HK-2 (cell line): ENCODE results near the gene KLHL22.

Source experiments
- DNase-seq: peaks from one replicate; pipeline ENCODE4 v3.0.0-alpha.2; 2018; ENCODE audit not compliant: unreplicated experiment

KLHL22 gene

DNA sequence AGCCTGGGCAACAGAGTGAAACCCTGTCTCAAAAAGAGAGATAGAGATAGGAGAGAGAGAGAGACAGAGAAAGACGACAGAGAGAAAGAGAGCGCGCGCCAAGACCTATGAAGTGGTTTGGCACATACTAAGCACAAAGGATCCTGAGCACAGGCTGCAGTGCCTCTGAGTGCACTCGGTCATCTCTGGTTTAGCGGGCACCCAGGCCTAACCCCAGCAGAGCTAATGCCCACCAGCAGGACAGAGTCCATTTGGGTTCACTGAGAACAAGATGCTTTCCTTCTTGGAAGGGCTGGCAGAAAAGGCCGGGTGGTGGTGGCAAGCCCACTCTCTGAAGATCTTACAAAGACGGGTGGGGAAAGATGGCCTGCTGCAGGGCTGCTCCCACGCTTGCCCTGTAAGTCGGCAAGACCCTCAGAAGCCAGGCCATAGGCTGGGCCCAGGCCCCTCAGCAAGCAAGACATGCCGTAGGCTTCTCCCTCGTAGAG, 61.3 kb downstream of the KLHL22 start:
- DNase-seq, result no peak

DNA sequence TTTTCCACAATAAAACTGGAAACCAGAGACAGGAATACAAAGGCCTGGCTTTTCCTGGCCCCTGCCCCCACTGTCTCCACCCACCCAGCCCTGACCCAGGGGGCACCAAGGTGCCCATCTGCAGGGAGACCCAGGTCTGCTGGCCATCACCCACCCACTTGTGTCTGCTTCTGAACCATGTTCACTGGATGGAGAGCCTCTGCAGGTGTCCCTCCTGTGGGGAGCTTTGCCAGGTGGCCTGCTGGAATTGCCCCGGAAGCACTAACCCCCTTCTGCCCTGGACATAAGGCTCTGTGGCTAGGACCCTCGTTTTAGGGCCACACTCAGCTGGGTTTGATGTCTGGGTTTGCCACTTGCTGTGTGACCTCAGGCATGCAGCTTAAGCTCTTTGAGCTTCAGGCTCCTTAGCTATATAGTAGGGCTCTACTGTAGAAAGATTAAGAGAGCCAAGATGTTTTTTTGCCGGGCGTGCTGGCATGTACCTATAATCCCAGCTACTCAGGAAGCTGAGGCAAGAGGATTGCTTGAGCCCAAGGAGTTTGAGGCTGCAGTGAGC, 61.8 kb downstream of the KLHL22 start:
- DNase-seq, result no peak

GRCh38 chr22:20433191-20433590, 62.4 kb downstream of the KLHL22 start:
- DNase-seq, result no peak

DNA sequence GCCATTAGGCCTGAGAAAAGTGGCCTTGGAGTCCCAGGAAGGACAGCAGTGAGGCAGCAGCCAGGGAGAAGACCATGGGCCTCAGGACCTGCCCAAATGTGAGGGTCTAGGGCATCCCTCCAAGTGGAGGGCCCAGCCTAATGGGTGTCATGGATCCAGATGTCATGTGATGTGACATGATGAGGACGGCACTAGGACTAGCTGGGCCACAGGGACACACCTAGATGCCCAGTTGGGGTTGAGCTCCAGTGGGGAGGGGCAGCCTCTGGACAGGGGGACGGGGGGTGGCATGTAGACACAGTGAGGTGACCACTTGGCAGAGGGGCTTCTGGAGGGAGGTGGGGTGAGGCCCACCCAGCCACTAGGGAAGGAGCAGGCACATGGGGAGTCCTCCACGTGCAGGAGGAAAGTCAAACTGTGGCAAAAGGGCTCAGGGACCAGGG, 63.3 kb downstream of the KLHL22 start:
- no peak for DNase-seq

DNA sequence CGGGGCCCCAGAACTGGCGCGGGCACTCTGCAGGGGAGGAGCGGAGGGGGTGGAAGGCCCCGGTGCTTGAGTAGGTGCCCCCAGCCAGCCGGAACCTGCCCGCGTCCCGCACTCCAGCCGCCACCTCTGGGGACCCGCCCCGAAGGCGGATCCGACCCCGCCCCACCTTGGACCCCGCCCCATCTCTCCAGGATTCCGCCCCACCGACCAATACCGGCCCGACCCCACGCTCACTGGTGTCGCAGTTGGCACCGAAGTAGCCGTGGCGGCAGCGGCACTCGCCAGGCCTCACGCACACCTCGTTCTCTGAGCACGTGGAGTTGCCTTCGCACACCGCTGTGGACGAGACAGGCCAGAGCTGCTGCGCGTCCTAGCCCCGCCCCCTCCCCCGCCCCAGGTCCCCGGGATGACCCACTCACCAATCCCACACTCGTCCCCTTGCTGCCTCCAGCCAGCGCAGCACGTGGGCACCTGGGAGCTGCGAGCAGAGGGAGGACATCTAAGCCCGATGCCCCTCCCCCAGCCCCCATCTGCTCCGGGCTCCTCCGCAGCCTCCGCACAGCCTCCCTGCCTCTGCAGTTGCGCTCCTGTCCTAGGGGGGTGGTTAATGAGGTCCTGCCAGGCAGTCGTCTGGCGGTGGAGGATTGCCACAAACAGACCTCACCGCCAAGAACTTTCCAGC, 63.9 kb downstream of the KLHL22 start:
- DNase-seq, result no peak

DNA sequence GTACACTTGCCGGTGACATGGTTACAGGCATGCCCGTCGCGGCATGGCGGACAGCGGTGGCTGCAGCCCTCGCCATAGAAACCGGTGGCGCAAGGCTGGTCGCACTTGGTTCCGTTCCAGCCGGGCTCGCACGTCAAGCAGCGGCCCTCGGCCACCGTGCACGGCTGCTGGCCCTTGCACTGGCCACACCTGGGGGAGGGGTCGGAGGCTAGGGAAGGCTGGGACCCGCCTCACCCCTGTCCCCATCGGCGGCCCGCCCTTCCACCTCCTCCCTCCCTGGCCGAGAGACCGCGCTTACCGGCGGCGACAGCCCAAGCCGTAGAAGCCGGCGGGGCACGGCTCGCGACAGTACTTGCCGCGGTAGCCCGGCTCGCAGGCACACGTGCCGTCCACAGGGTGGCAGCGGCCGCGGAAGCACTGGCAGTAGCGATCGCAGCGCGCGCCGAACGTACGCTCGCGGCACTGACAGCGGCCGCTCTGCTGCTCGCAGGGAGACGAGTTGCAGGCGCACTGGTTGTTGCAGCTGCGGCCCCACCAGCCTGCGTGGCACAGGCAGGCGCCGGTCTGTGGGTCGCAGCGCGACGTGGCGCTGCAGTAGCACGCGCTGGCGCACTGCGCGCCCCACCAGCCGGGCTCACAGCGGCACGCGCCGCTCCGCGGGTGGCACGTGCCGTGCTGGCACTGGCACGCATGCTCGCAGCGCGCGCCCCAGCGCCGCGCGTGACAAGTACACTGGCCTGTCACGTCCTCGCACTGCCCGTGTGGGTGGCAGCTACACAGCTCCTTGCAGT, 64.7 kb downstream of the KLHL22 start:
- peak; percentile 20 for DNase-seq

GRCh38 chr22:20430101-20430719, 65.4 kb downstream of the KLHL22 start:
- DNase-seq, result no peak

DNA sequence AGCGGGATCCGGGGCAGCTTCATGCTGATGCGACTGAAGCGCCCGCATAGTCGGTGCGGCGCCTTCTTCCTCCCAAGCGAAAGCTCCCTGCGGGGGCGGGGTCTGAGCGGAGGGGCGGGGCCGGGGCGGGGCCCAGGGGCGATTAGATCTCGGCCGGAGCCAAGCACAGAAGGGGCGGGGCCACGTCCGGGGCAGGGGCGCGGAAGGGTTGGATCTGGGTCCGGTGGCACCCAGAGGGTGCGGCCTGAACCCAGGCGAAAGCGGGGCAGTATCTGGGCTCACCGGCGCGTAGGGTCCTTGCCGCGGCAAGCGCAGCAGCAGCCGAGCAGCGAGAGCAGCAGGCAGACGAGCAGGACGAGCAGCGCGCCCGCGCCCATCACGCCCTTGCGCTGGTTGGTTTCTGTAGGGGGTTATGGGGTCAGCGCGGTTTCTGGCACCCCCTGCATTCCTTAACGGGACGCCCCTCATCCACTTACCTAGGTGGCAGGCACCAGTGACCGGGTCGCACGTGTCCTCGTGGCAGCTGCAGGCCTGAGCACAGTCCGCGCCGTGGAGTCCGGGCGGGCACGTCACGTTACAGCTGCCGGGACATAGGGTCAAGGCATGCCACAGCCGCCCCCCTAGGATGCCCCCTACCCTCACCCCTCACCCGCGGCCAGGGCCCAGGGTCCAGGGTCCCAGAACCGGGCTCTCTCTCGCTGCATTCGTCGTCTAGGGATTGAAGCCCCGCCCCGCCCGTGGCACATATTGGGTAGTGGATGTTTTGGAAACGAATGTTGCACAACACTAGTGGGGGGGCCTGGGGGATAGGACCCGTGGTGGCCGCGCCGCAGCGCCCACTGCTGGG, 66.1 kb downstream of the KLHL22 start:
- DNase-seq, result no peak

DNA sequence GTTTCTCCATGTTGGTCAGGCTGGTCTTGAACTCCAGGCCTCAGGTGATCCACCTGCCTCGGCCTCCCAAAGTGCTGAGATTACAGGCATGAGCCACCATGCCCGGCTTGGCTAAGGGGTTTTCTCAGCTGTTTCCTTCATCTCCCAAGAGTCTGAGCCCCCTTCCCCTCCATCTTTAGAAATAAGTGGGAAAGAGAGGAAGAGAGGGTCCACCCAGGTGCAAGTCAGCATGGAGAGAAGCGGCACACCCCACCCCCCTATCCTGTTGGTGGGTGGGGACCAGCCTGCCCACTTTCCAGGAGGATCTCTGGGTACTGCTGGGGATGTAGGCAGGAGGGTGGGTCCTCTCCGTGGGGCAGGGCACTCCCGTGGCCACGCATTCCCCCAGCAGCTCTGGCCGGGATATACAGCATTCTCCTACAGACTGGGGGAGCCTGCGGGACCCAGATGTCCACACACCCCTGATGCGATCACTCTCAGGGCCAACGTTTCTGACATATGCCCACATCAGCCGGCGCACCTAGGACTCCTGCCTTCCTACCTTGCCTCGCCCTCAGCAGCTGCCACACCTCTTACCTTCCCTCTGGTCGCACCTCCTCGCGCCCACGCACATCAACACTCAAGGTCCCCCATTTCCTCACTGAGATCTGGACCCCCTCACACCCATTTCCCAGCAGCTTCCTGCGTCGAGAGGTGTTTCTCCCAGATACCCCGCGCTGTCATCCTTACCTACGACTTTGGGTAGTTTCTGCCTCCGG, 66.9 kb downstream of the KLHL22 start:
- no peak for DNase-seq

- no peak for DNase-seq
Observed at GRCh38 chr22:20427945-20428417, 67.6 kb downstream of the KLHL22 start.

DNA sequence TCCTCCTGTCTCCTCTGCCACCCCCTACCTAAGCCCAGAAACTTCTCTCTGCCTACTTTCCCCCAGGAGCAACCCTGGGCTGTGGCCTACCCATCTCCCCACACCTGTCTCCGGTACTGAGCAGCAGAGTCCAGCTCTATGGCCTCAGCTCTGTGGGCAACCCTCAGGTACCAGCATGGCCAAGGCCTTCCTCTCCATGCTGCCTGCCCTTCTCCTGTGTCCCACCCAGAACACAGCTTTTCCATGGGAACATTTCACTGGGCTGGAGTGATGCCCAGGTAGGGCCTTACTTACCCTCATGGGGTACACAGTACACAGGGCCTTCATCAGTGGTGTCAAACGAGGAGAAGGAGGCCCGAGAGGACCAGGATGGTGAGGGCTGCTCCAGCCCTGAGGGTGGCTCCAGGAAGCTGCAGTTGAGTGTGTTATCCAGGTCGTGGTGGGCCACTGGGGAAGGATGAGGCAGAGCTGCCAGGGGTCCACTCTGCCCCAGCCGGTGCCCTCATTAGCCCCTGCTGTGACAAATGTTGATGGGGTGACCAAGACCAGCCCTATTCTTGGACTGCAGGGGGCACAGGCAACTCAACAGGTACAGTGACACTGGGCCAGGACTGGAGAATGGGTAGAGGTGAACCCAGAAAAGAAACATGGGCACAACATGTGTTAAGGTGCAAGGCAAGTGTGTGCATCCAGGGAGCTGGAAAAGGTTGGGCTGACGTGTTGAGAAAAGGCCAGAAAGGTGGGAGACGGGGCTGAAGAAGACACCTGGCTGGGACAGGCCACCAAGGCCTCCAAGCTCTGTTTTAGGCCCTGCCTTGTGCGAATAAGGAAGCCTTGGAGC, 68.3 kb downstream of the KLHL22 start:
- no peak for DNase-seq

DNA sequence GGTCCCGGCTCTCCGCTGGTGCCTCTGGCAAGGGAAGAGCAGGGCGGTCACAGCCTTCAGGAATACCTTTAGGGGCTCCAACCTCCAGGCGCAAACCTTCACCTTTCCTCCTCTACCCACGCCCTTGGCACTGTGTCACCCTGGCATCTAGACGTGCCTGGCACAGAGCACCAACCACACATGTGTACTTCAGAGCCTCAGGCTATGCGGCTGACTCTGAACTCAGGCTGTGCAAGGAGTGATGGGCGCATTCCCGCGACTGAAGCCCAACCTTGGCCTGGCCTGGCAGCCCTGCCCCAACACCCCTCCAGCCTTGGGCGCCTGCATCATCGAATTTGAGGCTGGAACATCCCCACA, 69.4 kb downstream of the KLHL22 start:
- DNase-seq, result no peak

- no peak for DNase-seq
Observed at GRCh38 chr22:20425566-20426258, 69.9 kb downstream of the KLHL22 start.

DNA sequence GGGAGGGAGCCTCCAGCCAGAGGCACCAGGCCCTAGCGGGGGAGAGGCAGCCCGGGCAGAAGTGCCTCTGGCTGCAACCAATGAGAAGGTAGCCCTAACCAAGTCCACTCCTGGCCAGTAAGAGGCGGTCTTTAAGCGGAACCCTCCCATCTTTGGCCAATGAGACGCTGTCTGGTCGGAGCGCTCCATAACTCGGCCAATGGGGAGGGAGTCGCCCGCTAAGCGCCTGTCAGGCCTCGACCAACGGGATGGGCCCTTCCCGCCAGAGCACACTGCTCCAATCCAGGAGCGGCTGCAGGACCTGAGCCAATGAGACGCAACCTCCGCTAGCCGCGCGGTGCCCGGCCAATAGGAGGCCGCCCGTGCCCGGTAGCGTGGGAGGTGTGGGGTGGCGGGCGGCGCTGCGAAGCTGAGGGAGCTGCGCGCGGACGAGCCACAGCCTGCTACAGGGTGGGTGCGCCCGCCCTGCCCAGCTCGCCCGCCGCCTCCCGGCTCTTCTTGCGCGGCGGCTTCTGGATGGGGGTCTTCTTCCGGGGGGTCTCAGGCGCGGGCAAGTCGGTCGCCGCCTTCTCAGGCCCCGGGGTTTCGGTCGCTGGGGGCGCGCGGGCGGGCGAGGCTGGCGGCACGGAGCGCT, 70.5 kb downstream of the KLHL22 start:
- DNase-seq, result no peak

GRCh38 chr22:20424568-20424931, 71.0 kb downstream of the KLHL22 start:
- no peak for DNase-seq

DNA sequence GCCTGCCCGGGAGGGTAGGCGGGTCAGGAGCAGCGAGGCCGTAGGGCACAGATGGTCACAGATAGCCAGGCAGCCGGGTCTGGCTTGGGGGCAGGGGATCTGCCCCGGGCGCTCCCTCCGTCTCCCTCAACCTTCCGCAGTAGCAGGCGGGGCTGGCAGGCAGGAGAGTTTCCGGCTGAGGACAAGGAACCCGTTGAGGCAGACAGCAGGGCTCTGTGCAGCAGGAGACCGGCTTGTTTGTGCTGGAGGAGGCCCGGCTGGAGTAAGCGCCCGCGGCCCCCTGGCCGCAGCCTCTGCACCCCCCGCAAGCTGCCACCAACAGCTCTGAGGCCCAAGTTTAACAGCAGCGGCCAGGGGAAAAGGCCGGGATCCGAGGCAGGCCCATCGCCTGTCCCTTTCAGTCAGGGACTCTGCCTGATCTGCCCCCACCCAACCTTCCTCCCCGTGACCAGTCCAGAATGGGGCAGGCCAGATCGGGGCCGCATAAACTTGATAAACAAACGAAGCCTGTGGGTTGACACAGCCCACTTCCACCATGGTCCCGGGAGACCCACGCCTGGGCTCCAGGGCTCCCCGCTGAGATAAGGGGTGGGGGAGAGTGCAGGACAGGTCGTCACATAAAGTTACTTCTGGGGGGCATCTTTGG, 71.6 kb downstream of the KLHL22 start:
- DNase-seq, result no peak

GRCh38 chr22:20423008-20423905, 72.3 kb downstream of the KLHL22 start:
- no peak for DNase-seq
